ENCODE results near the gene SLC9A9.
"Not testable (repeated sequence)": the region's sequence is repeated elsewhere in the genome, so short reads cannot be mapped to it uniquely, and the experiment has no call there.

GRCh38 chr3:143431298-143431697, 417.0 kb downstream of the SLC9A9 start:
- TF ChIP-seq POLR2A (IDR thresholded peaks at IDR 0.05; ENCODE audit: low read length); GATA1 (IDR thresholded peaks at IDR 0.05; ENCODE audit: low read depth, low read length): not testable (repeated sequence)
